HG03108 (cell line): ENCODE measurements around the gene GSN.

Experiments
- ATAC-seq: cut with Tn5 transposase; IDR thresholded peaks from one replicate; pipeline ENCODE4 v1.9.1; 2021; ENCODE audit warnings: moderate library complexity; ENCODE audit not compliant: unreplicated experiment

Gene GSN

GRCh38 chr9:121348221-121348620 is 80.3 kb downstream of the GSN start:
- no peak for ATAC-seq

DNA sequence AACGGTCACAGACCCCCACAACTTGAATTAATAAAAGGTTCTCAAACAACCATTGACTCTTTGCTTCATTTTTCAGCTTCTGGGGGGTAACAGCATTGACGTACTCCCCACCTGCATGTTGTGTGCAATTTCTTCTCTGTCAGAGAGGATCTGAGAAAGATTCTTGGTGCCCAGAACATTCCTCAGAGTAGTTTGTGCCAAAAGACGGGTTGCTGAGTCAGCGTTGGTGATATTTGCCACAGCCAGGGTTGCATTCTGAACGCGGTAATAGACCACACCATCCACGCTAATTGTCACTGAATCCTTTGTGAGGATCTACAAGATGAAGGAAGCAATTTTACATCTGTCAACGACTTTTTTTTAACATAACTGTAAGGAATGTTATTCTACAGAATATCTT is 81.0 kb downstream of the GSN start:
- ATAC-seq, result no peak

DNA sequence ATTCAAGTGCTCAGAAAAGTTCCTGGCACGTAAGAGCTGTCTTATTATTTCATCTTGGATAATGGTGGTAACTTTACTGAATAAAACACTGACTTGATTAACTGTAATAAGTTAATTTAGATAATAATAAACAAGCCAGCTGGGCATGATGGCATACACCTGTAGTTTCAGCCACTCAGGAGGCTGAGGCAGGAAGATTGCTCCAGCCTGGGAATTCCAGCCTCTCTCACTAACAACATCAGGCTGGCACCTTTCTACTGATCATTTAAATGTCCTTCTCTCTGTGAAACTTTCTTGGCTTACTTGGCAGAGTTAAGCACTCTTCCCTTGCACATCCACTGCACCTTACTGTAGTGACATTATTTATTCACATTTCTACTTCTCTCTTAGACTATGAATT is 82.1 kb downstream of the GSN start:
- no peak for ATAC-seq

DNA sequence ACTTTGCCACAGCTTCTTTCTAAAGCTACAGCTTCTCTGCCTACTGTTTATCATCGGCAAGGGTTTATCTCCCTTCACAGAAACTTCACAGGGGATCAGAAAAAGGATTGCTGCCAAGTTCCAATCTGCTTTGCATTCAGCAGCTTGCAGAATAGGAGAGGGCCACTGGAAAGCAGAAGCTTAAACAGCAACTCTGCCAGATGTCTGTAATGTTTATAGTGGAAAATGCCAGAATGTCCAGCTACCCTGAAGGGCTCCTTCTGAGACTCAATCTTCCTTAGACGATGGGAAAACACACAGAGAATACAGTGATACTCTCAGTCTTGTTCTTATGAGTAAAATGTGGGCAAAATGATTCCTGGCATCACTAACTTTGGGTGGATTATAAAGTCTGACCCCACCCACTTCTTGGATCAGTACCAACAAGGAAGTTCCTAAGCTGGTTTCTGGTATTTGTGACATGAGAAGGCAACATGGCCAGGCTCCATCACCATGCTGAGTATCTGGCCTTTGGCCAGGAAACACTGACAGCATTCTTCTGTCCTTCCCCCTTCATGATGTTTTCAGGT is 83.1 kb downstream of the GSN start:
- no peak for ATAC-seq

DNA sequence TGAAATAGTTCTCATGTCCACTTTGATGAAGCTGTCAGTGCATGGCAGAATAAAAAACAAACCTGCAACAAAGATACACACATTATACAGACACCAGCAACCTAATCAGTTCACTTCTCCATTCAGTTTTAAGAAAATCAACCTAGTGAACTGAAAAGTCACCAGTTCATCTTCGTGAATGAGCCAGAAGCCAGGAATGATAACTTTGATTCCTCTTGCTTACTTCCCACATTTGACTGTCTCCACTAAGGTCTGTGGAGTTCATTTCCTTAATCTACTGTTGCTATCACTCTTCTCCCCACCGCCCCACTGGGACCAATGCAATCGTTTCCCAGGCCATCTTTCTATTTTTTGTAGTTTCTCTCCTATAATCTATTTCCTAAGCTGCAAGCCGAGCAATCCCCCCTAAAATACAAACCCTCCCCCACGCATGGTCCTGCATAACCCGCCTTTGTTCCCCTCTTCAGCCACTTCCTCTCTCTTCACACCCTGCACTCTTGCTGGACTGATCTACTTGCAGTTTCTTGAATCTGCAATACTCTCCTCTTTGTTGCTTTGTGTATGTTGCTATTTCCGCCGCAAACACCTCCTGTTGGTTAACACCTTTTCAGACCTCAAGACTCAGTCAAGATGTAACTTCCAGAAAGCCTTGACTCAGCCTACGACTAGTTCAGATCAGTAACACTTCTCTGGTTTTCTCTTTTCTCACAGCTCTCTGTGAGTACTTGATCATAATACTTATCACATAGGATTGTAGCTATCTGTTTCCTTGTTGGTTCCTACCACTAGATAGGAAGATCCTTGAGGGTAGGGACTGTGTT is 85.5 kb downstream of the GSN start:
- ATAC-seq, result peak; percentile 96

DNA sequence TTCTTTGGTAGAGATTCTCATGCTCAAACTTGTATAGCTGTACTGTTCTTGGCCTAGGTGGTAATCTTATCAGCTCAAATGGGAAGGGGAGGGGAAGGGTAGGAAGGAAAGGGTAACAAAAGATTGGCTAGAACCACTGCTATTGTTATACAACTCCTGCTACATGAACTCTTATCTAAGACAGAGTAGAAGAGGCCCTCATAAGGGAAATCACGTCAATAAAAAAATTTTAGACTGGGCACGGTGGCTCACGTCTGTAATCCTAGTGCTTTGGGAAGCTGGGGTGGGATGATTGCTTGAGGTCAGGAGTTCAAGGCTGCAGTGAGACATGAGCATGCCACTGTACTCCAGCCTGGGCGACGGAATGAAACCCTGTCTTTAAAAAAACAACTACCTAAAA is 86.2 kb downstream of the GSN start:
- ATAC-seq, result no peak

DNA sequence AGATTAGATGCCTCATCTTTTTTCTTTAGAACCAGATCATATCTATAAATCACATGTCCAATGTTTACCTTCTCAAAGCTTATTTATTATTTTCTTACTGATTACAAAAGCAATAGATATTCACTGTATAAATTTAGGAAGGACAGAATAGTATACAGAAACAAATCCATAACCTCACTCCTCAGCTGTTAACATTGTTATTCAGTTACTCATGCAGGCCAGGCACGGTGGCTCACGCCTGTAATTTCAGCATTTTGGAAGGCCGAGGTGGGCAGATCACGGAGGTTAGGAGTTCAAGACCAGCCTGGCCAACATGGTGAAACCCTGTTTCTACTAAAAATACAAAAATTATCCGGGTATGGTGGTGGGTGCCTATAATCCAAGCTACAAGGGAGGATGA is 86.8 kb downstream of the GSN start:
- ATAC-seq, result no peak

GRCh38 chr9:121357011-121357410 is 89.0 kb downstream of the GSN start:
- ATAC-seq, result no peak

DNA sequence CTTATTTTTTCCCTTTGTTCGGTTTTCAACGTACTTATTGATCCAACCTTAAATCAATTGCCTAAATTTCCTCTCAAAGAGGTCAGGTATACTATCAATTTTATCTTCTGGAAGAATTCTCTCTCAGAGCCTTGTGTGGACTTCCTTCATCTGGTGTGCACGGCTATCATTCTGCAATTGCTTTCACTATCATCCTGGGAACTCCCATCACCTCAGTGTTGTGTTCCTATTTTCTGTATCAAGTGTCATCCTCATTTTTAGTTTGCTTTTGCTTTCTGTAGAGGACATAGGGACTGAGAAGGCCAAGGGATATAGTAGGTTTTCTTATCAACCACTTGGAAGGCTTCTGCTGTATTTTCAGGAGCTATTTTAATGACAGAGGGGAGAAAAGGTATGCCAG is 90.8 kb downstream of the GSN start:
- ATAC-seq, result peak; percentile 61

GRCh38 chr9:121359351-121360294 is 91.7 kb downstream of the GSN start:
- ATAC-seq, result no peak

GRCh38 chr9:121360601-121361374 is 92.8 kb downstream of the GSN start:
- ATAC-seq, result no peak

GRCh38 chr9:121362813-121363621 is 95.1 kb downstream of the GSN start:
- ATAC-seq, result no peak

GRCh38 chr9:121363622-121363961 is 95.6 kb downstream of the GSN start:
- no peak for ATAC-seq

DNA sequence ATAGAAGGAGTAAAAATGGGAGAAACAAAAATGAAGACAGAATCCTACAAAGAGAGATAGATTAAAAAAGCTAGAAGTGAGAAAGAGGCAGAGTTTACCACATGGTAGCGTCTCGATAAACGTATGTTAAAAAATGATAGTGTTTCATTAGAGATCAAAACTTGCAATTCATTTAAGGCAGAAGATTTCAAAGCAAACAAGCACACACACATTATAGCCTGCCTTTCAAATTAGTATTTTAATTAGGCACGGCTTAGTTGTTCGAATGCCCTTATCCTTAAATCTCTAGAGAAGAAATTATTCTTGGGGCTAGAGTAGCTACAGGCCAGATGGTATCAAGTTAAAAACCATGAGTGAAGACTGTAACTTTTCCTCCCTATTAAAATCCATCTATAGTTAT is 96.1 kb downstream of the GSN start:
- ATAC-seq, result no peak

GRCh38 chr9:121364886-121365285 is 96.9 kb downstream of the GSN start:
- ATAC-seq, result no peak

DNA sequence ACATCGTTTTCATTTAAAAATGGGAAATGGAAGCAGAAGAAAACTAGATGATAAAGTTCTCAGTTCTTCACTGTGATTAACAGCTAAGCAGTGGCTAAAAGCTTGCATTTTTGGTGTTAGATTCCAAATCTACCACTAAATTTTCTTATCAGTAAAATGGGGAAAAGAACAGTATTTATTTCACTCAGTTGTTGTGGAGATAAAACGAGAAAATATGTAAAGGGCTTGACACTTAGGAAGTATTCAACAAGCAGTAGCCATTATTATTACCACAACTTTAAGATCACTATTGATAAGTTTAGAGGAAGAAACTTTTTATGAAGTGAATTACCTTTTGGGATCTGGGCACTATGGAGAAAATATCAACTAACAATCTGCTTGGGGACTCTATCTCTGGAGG is 97.6 kb downstream of the GSN start:
- no peak for ATAC-seq

- no peak for ATAC-seq
Observed at GRCh38 chr9:121366611-121367192, 98.7 kb downstream of the GSN start.

DNA sequence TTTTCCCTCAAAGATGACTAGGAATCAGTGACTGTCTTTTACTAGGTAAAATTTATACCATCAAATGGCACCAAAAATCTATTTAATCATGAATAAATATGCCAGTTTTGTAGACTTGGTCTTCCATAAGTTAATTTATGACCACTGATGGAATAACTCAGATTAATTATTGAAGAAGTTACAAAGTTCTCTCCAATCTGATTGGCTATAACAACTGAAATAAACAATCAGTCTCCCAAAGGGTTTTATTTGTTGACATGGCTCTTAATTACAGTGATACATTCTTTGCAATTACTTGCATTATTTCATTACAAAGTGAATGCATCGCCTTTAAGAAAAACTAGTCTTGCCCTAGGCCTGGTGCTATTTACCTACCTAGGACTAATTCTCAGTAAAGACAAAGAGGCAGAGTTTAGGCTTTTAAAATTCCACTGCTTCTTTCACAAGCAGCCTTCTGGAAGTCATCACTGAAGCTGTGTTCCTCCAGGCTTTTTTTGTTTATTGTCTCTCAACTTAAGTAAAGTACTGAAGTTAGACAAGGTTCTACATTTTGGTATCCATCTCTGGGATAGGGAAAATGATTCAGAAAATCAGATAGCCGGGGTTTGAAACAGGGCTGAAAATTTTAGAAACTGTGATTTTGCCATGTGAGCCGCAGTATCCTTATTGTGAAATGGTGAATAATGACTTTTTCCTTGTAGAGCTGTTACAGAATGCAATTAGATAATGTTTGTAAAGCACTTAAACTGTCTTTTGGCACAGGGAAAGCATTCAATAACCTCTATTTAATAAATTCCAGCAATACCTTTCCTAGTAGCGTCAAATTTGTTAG is 99.6 kb downstream of the GSN start:
- no peak for ATAC-seq

GRCh38 chr9:121368138-121368522 is 100.2 kb downstream of the GSN start:
- no peak for ATAC-seq
